RWPE2 (cell line): ENCODE measurements around the gene CBLIF.
"Not testable (repeated sequence)": the region's sequence is repeated elsewhere in the genome, so short reads cannot be mapped to it uniquely, and the experiment has no call there.

Source experiments
- ATAC-seq: fragments of 200-7000 bp; cut with Tn5 transposase; 3 replicates; pipeline ENCODE4 v1.9.1; 2021; ENCODE audit warnings: low read depth
- DNase-seq: peaks from one replicate; pipeline ENCODE4 v3.0.0-alpha.2; 2020; ENCODE audit warnings: low spot score
- H3K27ac ChIP-seq: fragments of 450-650 bp; 2 replicates; pipeline ENCODE4 v1.5.1; 2017; ENCODE audit warnings: mild to moderate bottlenecking; ENCODE audit not compliant: poor library complexity, severe bottlenecking
- H3K27me3 ChIP-seq: fragments of 250-450 bp; sonication (Bioruptor Pico); 2 replicates; pipeline ENCODE4 v1.5.1; 2021; ENCODE audit warnings: mild to moderate bottlenecking, moderate library complexity; ENCODE audit not compliant: insufficient read depth, poor library complexity, severe bottlenecking
- H3K36me3 ChIP-seq: fragments of 250-450 bp; sonication (Bioruptor Pico); 2 replicates; pipeline ENCODE4 v1.5.1; 2020; ENCODE audit warnings: low read depth, mild to moderate bottlenecking, moderate library complexity
- H3K4me1 ChIP-seq: fragments of 250-450 bp; sonication (Bioruptor Pico); 2 replicates; pipeline ENCODE4 v1.5.1; 2021; ENCODE audit warnings: mild to moderate bottlenecking, moderate library complexity; ENCODE audit not compliant: insufficient read depth, poor library complexity, severe bottlenecking
- H3K4me3 ChIP-seq: fragments of 250-450 bp; sonication (Bioruptor Pico); 2 replicates; pipeline ENCODE4 v1.5.1; 2021; ENCODE audit warnings: mild to moderate bottlenecking, moderate library complexity; ENCODE audit not compliant: severe bottlenecking
- H3K9me3 ChIP-seq: fragments of 250-450 bp; sonication (Bioruptor Pico); 2 replicates; pipeline ENCODE4 v1.5.1; 2021; ENCODE audit warnings: mild to moderate bottlenecking, moderate library complexity; ENCODE audit not compliant: severe bottlenecking
- TF ChIP-seq, protein P1 (sequence below): fragments of 450-650 bp; IDR thresholded peaks from one replicate; pipeline ENCODE4 v1.5.1; 2017; ENCODE audit warnings: mild to moderate bottlenecking, moderate library complexity; ENCODE audit not compliant: poor library complexity, severe bottlenecking

CBLIF gene

DNA sequence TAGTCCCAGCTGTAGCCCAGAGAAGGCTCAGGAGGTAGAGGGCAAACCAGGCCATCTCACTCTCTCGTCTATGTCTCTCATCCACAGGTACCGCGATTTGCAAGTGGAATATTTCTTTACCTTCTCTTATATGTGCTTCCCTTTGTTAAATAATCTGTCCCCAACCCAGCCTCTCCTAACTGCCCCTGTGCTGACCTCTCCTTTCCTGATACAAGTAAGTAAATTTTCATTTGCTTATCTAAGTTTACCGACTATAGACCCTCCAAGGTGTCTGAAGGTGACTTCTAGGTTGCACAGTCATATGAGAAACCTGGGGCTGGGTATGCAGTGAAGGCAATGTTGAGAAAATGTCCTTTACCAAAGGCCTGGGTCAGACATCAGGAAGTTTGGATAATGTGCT lies at the start of gene CBLIF:
Gene CBLIF (minus strand): TSS at position 101 of the 400 bp plus-strand sequence. CDS start 46 bp downstream, at position 55.
- Histone ChIP-seq H3K36me3 (no peaks in the 10 kb centered on the region), H3K27ac (no peak within 1 kb of the TSS), H3K4me3 (no peak within 1 kb of the TSS), H3K4me1 (no peaks in the 10 kb centered on the region), H3K9me3 (no peaks in the 10 kb centered on the region), H3K27me3 (no peaks in the 10 kb centered on the region)
- TF ChIP-seq, protein P1, sequence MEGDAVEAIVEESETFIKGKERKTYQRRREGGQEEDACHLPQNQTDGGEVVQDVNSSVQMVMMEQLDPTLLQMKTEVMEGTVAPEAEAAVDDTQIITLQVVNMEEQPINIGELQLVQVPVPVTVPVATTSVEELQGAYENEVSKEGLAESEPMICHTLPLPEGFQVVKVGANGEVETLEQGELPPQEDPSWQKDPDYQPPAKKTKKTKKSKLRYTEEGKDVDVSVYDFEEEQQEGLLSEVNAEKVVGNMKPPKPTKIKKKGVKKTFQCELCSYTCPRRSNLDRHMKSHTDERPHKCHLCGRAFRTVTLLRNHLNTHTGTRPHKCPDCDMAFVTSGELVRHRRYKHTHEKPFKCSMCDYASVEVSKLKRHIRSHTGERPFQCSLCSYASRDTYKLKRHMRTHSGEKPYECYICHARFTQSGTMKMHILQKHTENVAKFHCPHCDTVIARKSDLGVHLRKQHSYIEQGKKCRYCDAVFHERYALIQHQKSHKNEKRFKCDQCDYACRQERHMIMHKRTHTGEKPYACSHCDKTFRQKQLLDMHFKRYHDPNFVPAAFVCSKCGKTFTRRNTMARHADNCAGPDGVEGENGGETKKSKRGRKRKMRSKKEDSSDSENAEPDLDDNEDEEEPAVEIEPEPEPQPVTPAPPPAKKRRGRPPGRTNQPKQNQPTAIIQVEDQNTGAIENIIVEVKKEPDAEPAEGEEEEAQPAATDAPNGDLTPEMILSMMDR = no peak
- DNase-seq (no peak), ATAC-seq (no peak)

GRCh38 chr11:59894616-59895015 lies 49.3 kb upstream of the CBLIF start:
- Histone ChIP-seq H3K9me3 (peaks cover 2% of the 10 kb centered on the region), H3K4me1 (no peaks in the 10 kb centered on the region), H3K27ac (no peak overlapping the region), H3K36me3 (no peaks in the 10 kb centered on the region), H3K4me3 (no peak overlapping the region), H3K27me3 (no peaks in the 10 kb centered on the region)
- DNase-seq (no peak), ATAC-seq (no peak)
- TF ChIP-seq, protein P1 = no peak

GRCh38 chr11:59891781-59892181 lies 46.5 kb upstream of the CBLIF start:
- Histone ChIP-seq H3K27me3 (no peaks in the 10 kb centered on the region), H3K27ac (no peak overlapping the region), H3K9me3 (peaks cover 3% of the 10 kb centered on the region), H3K4me3 (no peak overlapping the region), H3K4me1 (no peaks in the 10 kb centered on the region), H3K36me3 (no peaks in the 10 kb centered on the region)
- ATAC-seq (no peak), DNase-seq (no peak)
- TF ChIP-seq, protein P1 = no peak

DNA sequence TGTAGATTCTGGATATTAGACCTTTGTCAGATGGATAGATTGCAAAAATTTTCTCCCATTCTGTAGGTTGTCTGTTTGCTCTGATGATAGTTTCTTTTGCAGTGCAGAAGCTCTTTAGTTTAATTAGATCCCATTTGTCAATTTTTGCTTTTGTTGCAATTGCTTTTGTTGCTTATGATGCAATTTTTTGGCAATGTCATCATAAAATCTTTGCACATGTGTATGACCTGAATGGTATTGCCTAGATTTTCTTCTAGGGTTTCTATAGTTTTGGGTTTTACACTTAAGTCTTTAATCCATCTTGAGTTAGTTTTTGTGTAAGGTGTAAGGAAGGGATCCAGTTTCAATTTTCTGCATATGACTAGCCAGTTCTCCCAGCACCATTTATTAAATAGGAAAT lies 41.9 kb upstream of the CBLIF start:
- not testable (repeated sequence) for H3K4me3 ChIP-seq, H3K36me3 ChIP-seq, DNase-seq, ATAC-seq, H3K27ac ChIP-seq, H3K4me1 ChIP-seq, H3K9me3 ChIP-seq, H3K27me3 ChIP-seq

DNA sequence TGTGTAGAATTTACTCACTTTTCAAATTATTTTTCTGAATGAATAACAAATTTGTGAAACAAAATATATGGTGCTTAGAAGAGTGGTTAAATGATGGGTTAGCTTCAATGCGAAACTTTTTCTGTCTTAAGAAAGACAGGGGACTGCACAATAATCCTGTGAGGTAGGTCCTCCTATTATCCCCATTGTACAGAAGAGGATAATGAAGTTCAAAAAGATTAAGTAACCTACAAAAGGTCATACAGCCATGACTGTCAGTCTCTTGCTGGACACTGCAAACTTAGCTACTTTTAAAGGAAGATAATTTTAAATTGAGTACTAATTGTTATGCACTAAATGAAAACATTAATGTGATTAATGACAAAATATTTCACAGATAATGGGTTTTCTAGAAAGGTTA lies 38.3 kb upstream of the CBLIF start:
- TF ChIP-seq, protein P1 = no peak
- no peaks in the 10 kb centered on the region for H3K4me1 ChIP-seq
- H3K9me3 ChIP-seq = no peaks in the 10 kb centered on the region
- H3K27ac ChIP-seq = no peak overlapping the region
- no peak overlapping the region for H3K4me3 ChIP-seq
- no peak for ATAC-seq
- no peaks in the 10 kb centered on the region for H3K27me3 ChIP-seq
- no peaks in the 10 kb centered on the region for H3K36me3 ChIP-seq
- no peak for DNase-seq
